HuH-7 (cell line): ENCODE data around the gene CPAMD8.
A peak's percentile ranks its signal among the peaks of the same experiment; 100 is the strongest.

Experiments used
- DNase-seq: peaks from one replicate; pipeline ENCODE4 v3.0.0; 2011; ENCODE audit warnings: low spot score

Gene CPAMD8

DNA sequence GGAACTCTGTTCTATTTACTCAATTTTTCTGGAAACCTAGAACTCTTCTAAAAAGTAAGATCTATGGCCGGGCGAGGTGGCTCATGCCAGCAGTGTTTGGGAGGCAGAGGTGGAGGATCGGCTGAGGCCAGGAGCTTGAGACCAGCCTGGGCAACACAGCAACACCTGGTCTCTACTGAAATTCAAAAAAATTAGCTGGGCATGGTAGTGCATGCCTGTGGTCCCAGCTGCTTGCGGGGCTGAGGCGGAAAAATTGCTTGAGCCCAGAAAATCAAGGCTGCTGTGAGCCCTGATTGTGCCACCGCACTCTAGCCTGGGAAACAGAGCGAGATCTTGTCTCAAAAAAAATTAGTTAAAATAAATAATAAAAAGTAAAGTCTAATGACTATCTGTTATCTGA, 109.2 kb downstream of the CPAMD8 start:
- no peak for DNase-seq

DNA sequence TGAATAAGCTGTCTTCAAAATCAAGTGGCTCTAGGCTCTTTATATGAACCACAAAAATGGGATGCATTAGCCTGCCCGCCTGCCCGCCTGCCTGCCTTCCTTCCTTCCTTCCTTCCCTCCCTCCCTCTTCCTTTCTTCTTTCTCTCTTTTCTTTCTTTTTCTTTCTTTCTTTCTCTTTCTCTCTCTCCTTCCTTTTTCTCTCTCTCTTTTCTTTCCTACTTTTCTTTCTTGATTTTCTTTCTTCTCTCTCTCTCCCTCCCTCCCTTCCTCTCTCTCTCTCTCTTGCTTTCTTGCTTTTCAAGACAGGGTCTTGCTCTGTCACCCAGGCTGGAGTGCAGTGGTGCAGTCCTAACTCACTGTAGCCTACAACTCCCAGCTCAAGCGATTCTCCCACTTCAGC, 110.9 kb downstream of the CPAMD8 start:
- no peak for DNase-seq

DNA sequence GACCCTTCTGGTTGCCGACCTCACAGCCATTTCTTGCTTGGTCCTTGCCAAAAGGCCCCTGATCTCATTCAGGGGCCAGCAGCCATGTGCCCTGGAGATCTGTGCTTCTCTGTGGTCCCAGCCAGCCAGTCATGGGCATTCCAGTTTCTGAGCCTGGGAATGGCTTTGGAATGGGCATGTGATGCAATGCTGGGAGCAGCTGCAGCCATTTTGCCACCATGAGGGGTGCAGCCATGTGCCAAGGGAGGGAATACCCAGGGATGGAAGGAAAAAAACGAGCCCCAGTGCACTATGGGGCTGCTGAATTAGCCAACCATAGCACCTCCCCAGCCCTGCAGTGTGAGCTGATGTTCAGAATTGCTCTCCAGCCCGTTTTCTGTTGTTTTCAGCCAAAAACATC, 111.5 kb downstream of the CPAMD8 start:
- DNase-seq = no peak

DNA sequence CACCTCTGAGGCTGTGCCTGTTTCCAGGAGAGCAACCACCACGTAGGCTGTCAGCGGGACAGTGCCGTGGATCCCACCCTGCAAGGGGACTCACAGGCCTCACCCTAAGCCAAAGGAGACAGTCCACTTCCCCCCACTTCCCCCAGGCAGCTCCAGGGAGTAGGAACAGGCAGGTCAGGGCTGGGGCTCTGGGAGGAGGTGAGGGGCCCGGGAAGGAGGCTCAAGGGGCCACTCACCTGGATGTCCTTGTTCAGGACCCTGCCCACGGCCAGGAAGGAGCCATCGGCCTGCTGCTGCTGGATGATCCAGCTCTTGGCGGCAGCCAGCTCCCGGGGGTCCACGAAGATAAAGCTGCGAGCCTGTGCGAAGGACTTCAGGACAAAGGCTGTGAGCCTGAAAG, 112.2 kb downstream of the CPAMD8 start:
- DNase-seq = no peak

DNA sequence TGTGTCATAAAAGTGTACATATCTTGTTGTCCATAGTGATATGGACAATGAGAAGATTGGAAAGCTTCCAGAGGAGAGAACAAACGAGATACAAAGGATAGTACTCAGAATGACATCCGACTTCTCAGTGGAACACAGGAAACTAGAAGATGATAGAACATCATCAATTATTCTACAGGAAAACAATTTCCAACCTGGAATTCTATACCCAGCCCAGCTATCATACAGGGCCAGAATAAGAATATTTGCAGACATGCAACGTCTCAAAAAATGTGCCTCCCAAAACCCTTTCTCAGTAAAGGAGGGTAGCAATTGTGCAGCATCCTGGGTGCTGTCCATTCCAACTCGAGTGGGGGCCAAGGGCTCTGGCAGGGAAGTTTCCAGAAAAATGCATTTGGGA, 113.8 kb downstream of the CPAMD8 start:
- no peak for DNase-seq

DNA sequence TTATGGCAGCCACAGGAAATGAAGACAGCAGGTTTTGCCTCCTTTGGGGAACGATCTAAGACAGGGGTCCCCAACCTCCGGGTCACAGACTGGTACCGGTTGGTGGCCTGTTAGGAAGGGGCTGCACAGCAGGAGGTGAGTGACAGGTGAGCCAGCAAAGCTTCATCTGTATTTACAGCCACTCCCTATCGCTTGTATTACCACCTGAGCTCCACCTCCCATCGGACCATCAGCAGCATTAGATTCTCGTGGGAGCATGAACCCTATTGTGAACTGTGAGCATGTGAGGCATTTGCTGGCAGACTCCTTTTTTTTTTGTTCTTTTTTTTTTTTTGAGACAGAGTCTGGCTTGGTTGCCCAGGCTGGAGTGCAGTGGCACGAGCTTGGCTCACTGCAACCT, 115.6 kb downstream of the CPAMD8 start:
- no peak for DNase-seq

DNA sequence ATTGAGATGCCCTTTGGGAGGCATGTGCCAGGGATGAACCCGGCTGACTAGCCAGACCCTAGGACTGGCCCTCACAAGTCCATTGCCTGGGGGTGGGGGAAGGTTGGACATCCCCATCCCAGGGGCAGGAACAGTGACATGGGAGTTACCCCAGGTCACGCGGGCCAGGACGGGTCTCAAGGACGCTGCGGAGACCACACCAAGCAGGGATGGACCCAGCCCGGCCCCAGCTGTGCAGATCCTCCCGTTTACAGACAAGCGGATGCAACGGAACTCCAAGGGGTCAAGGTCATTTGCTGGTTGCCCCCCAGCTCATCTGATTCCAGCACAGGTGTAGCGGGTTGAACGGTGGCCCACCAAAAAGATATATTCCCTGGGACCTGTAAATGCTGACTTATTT, 117.9 kb downstream of the CPAMD8 start:
- DNase-seq = no peak

DNA sequence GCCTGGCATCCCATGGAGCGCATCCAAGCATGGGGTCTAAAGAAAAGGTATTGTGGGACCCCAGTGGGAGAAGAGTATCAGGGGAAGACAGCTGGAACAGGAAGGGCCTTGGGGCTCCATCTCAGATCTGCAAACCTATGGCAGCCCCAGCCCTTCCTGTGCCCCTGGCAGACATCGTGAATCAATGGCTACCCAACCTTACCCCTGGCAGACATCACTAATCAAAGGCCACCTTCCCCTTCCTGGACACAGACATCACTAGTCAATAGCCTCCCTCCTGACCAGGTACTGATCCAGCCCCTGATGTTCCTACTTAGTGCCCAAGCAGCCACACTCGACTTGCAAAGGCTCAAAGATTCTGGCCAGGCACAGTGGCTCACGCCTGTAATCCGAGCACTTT, 122.0 kb downstream of the CPAMD8 start:
- DNase-seq = no peak

DNA sequence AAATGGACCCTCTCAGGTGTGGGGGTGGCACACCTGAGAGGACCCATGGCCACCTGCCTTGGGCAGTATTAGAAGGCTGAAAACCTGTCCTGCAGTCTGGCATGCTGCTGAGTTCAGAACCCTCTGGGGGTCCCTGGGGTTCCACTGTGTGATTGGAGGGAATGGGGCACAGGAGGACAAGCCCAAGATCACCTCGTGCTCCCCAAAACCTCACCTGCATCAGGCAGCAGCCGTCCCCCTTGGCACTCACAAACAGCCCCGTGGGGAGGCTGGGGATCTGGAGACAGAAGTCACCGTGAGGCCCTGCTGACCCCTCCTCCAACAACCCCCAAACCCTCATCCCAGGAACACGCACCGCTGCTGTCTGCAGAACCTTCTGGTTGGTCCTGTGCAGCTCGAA, 123.3 kb downstream of the CPAMD8 start:
- no peak for DNase-seq

DNA sequence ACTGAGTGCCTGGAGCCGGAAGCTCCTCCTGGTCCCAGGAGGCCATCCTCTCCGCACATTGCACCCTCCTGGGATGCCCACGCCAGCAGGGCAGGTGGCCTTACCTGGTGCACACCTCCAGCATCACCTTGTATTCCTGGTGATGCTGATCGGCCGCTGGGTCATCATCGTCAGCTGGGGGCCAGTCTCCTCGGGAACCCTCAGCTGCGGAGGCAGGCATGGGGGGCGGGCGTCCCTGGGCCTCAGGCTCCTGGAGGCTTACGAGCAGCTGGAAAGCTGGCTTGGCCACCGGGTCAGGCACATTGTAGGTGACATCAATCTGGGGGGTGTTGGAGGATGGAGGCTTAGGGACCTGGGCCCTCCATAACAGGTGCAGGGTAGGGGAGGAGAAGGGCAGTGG, 124.1 kb downstream of the CPAMD8 start:
- DNase-seq = no peak

DNA sequence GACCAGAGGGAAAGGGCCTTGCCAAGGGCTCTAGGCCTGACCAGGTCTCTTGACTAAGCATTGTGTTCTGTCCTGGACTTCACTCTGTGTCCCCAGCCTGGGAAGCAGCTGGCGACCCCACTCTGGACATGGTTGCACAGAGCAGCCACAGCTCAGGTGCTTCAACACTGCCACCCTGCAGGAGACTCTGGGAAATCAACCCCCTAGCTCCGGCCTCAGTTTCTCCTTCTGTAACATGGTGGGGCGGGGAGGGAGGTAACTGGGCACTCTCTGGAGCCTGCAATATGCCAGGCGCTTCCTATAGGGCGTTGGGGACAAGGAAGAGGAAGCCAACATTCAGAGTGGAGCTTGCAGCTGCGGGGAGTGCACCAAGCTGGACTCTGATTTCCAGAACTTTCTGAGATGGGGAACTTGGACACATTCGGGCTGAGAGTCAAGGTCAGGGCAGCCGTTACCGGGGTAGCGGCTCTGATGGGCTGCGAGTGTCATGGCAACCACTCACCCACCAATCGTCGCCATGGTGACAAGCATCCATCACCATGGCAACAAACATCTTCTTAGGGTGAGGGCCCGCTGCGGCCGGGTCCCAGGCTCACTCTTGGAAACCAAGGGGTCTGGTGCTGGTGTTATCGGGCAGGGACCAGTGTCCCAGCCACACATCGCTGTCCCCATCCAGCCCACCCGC, 125.0 kb downstream of the CPAMD8 start:
- DNase-seq = no peak

DNA sequence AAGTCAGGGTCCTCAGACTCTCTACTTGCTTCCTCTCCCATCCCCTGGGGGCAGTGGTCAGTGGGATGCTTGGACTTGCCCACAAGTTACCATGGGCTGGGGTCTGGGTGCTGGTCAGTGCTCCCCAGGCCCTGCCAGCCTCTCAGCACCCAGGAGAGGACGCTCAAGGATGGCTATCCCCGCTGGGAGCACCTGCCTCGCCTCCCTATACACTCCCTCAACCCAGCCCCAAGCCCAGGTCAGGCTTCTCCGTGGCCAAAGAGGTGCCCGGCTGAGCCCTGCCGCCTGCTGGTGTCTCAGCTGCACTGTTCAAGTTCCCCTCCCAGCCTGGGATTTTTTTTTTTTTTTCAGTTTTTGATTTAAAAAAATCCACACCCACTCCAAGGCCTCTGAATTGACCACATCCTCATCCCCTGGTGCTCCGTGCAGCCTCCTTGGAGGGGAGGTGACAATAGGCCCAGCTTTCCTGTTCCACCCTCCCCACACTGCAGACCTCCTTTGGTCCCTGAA, 127.0 kb downstream of the CPAMD8 start:
- peak; percentile 88 for DNase-seq

DNA sequence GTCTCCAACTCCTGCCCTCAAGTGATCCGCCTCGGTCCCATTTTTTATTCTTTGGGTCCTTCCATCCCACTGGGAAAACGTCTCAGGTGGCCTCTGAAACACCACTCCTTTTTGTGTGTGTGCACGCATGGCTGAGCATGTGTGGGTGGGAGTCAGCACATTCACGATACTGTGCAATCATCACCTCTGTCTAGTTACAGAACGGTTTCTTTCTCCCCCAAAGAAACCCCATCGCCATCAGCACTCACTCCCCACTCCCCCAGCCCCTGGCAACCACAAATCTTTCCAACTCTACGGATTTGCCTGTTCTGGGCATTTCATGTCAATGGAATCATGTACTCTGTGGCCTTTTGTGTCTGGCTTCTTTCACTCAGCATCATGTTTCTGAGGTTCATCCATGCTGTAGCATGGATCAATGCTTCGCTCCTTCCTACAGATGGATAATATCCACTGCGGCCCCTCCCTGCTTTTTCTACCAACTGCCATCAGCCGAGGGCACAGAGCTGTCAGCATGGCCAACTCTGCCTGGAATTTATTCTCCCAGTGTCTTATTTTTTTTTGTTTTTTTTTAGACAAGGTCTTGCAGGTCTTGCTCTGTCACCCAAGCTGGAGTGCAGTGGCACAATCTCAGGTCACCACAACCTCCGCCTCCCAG, 128.1 kb downstream of the CPAMD8 start:
- no peak for DNase-seq

DNA sequence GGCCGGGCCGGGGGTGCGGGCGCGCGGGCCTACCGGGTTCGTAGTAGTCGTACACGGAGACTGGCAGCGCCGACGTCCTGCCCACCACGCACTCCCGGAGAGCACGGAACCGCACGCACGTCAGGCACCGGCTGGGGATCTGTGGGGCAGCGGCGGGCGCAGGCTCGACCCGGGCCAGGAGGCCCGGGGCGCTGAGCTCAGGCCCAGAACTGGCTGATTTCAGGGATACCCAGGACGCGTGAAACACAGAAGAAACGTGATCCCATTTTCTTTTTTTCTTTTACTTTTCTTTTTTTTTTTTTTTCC, 128.8 kb downstream of the CPAMD8 start:
- DNase-seq = no peak

DNA sequence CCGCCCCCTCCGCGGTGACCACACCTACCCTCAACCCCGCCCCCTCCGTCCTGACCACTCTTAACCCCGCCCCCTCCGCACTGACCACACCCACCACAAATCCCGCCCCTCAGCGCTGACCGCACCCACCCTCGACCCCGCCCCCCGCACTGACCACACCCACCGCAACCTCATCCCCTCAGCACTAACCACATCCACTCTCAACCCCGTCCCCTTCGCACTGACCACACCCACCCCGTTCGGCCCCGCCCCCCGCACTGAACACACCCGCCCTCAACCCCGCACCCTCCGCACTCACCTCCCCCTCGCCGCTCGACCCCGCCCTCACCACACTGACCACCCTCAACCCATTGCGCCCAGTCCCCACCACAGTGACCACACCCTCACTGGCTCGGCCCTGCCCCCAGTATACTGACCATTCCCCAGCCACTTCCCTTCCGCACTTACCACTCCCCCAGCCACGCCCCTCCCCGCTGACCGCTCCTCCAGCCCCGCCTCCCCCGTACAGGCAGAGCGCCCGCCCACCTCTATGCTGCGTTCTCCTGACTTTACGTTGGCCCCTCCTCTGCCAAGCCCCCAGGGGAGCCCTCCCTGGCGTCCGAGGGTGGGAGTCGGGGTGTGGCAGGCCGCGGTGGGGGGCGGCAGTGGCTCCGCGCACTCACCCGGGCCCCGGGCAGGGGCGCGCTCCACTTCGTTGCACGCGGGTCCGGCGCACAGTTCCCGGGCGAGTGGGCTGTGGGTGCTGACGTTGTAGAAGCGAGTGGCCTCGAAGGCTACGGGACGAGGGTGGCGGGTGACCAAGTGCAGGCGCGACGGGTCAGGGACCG, 129.4 kb downstream of the CPAMD8 start:
- DNase-seq = peak; percentile 99

DNA sequence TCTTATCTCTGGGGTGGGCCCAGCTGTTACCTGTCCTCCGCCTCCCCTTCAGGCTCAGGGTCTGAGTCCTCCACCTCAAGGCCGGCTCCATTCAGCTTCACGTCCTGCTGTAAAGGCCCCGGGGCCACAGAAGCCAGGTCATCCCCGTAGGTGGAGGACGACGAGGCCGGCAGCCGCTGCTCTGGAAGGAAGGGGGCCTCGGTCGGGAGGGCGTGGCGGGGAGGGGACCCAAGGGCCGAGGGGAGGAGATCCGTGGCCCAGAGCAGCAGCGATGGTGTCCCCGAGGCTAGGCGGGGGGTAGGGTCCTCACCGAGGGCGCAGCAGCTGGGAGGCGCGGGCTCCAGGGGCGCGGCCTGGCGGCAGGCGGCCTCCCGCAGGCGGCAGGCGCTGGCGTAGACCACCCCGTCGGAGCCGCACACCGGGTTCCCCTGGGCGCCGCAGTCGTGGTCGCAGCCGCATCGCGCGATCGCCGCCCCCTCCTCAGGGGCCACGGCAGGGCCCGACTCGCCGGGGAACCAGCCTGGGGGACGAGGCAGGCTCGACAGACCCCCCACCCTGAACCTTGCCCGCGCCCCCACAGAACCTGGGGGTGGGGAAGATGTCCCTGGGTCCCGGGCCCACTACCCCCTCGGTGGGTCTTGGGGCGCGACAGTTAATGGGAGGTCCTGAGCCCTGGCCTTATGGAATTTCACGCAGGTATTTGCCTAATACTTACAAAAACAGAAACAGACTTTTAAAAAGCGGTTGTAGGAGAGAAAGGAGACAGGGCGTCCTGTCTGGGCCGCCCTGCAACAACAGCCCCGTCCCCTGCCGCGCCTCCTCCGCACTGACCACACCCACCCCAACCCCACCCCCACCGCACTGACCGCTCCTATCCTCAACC, 130.2 kb downstream of the CPAMD8 start:
- peak; percentile 41 for DNase-seq

DNA sequence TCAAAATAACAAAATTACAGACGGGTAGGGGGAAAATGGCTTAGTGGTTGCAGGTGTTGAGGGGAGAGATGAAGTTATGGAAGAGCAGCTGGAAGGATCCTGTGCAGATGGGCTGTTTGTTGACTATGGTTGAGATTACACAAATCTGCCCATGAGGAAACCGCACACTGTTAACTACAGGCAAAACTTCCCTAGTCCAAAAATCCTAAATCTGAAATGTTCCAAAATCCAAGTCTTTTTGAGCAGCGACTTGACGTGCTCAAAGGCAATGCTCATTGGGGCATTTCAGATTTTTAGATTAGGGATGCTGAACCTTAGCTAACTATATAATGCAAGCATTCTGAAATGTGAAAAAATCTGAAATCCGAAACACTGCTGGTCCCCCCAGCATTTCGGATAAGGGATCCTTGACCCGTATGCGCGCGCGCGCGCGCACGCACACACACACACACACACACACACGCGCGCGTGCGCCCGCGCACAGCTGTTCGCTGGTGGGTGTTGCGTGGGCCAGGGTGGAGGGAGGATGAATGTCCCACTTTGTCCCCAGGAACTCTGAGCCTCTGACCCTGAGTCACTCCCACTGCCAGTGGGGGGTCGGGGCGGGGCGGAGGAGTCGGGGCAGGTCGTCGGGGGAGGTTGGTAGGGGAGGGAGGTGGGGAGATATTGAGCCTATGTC, 131.0 kb downstream of the CPAMD8 start:
- DNase-seq = no peak

DNA sequence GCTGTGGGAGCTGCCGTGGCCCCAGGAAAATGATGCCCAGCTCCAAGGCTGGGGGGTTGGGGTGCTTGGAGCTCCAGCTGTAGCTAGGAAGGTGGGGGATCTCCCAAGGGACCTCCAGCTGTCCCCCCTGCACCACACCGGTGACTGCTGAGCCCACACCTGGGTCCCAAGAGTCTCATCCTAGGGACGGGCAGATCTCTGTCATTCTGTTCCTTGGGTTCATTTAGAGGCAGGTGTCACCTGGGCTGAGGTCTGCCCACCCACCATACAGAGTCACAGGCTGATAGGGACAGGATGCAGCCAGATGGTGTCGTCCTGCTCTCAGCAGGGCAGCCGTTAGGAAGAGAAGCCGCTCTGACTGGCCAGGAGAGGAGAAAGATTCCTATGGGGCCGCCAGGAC, 132.5 kb downstream of the CPAMD8 start:
- no peak for DNase-seq

DNA sequence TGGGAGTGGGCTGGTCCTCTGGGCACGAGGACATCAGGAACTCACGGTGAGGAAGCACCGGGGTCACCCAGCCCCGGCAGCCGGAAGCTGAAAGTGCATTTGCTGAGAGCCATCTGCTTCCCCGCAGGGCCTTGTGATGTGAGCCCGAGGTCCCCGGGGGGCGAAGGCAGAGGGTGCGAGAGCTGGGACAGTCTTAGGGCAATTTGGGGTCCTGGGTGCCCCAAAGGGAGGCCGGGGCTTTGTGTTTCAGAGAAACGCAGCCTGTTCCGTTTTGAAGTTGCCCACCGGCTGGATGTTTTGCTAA, 133.0 kb downstream of the CPAMD8 start:
- DNase-seq = no peak

DNA sequence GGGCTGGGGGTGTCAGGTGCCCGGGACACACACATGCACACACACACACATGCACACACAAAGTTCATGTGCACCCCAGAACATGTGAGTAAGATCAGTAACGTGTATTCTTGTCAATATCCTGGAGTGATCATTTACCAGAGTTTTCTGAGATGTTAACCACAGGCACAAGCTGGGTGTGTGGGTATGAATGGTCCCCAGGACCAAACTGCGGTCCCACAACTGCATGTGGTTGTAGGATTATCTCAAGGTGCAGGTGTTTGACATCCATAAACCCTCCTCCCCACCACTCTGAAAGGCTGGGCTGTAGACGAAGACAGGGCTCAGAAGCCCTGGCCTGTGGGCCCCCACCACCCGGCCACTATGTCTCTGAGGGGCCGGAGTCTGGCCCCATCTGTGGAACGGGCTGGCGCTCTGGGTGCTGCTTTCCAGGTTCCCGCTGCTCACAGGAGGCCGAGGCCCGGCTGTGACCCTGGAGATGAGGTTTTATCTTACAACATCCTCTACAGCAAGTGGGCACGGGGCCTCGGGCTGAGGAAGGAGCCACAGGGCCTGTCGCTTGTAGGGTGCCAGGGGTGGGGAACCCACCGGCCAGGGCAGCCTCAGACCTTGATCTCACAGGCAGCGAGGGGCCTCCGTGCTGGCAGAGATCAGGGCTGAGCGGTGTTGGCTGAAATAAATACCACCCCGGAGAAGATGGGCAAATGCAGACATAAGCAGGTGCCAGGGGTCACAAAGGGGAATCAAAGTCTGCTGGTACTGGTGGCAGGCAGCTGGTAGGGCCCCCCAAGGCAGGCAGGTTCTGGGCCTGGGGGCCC, 133.5 kb downstream of the CPAMD8 start:
- no peak for DNase-seq

DNA sequence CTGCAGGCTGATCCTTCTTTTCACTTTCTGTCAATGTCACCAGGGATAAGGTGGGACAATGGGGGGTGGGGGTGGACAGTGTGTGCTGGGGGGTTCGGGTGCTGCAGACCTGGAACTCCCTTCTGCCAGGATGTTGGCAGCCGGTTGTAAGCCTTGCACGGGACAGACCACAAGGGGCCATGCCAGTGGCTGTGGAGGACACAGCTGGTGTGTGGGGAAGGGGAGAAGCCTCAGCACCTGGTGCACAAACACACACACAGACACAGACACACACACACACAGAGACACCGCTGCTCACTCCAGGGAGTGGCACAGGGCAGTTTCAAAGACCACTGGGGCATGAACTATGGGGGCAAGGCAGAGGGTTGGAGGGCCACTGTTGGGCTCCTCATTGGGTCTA, 134.2 kb downstream of the CPAMD8 start:
- no peak for DNase-seq
